ENCODE results near the gene HTRA1.
A peak's percentile ranks its signal among the peaks of the same experiment; 100 is the strongest.

Gene HTRA1

DNA sequence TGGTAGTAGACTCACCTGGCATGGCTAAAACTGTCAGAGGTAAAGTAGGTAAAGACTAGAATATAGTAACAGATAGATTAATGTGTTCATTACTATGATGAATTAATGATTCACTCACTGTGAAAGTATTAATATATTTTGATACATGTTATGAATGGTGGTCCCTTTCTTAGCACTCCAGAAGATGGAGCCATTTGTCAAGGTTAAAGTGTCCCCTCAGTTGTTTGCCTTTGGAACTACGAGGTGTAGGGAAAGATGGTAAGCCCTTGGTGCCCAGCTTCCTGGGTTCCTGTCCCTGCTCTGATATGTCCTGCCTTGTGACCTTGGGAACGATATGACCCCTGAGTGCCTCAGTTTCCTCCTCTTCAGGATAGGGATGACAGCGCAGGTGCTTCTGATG lies 49.4 kb downstream of the HTRA1 start:
- no peak overlapping the region for H3K4me3 Mint-ChIP-seq
- H3K36me3 Mint-ChIP-seq (ENCODE audit: low read depth) = no peaks in the 10 kb centered on the region
- no peaks in the 10 kb centered on the region for H3K9me3 Mint-ChIP-seq
- peak overlapping the region; percentile 90 for H3K27ac Mint-ChIP-seq
- TF ChIP-seq, protein P1, sequence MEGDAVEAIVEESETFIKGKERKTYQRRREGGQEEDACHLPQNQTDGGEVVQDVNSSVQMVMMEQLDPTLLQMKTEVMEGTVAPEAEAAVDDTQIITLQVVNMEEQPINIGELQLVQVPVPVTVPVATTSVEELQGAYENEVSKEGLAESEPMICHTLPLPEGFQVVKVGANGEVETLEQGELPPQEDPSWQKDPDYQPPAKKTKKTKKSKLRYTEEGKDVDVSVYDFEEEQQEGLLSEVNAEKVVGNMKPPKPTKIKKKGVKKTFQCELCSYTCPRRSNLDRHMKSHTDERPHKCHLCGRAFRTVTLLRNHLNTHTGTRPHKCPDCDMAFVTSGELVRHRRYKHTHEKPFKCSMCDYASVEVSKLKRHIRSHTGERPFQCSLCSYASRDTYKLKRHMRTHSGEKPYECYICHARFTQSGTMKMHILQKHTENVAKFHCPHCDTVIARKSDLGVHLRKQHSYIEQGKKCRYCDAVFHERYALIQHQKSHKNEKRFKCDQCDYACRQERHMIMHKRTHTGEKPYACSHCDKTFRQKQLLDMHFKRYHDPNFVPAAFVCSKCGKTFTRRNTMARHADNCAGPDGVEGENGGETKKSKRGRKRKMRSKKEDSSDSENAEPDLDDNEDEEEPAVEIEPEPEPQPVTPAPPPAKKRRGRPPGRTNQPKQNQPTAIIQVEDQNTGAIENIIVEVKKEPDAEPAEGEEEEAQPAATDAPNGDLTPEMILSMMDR (IDR thresholded peaks at IDR 0.05) = no peak
- DNase-seq = no peak
- peaks cover 60% of the 10 kb centered on the region for H3K4me1 Mint-ChIP-seq
- H3K27me3 Mint-ChIP-seq (ENCODE audit: low read depth, poor library complexity) = no peaks in the 10 kb centered on the region

- Mint-ChIP-seq H3K9me3 (no peaks in the 10 kb centered on the region), H3K27ac (no peak overlapping the region), H3K4me1 (peaks cover 49% of the 10 kb centered on the region), H3K36me3 (ENCODE audit: low read depth) (no peaks in the 10 kb centered on the region), H3K27me3 (ENCODE audit: low read depth, poor library complexity) (peaks cover 3% of the 10 kb centered on the region), H3K4me3 (no peak overlapping the region)
- DNase-seq = no peak
- TF ChIP-seq, protein P1 (IDR thresholded peaks at IDR 0.05) = no peak
Observed at GRCh38 chr10:122513053-122513452, 51.7 kb downstream of the HTRA1 start.

DNA sequence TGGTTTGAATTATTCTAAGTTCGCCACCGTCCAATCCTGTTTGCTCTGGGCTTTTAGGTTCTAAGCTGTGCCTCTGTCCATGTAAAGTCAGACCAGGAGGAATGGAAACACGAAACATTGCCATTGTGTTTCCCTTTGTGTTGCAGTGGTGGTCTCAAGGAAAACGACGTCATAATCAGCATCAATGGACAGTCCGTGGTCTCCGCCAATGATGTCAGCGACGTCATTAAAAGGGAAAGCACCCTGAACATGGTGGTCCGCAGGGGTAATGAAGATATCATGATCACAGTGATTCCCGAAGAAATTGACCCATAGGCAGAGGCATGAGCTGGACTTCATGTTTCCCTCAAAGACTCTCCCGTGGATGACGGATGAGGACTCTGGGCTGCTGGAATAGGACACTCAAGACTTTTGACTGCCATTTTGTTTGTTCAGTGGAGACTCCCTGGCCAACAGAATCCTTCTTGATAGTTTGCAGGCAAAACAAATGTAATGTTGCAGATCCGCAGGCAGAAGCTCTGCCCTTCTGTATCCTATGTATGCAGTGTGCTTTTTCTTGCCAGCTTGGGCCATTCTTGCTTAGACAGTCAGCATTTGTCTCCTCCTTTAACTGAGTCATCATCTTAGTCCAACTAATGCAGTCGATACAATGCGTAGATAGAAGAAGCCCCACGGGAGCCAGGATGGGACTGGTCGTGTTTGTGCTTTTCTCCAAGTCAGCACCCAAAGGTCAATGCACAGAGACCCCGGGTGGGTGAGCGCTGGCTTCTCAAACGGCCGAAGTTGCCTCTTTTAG lies 52.9 kb downstream of the HTRA1 start:
- H3K27me3 Mint-ChIP-seq (ENCODE audit: low read depth, poor library complexity) = peaks cover 3% of the 10 kb centered on the region
- H3K27ac Mint-ChIP-seq = peak overlapping the region; percentile 13
- TF ChIP-seq, protein P1 (IDR thresholded peaks at IDR 0.05) = no peak
- no peaks in the 10 kb centered on the region for H3K9me3 Mint-ChIP-seq
- H3K4me1 Mint-ChIP-seq = peaks cover 37% of the 10 kb centered on the region
- H3K4me3 Mint-ChIP-seq = no peak overlapping the region
- H3K36me3 Mint-ChIP-seq (ENCODE audit: low read depth) = no peaks in the 10 kb centered on the region
- DNase-seq = no peak

DNA sequence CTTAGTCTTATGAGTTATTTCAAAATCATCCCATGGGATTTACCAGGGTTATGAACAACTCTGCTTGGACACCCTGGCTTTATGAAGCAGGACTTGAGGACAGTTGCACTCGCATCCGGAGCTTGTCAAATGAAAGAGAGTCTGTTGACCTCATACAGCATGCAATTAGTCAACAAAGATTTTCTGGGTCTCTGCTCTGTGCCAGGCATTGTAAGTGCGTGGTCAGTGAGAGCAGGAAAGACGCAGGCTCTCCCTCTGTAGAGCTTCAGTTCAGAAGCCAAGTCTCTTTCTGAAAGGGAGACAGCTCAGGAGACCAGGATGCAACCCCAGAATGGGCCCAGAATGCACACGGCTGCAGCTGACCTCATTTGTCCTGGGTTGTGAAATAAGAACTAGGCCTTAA lies 53.7 kb downstream of the HTRA1 start:
- no peaks in the 10 kb centered on the region for H3K36me3 Mint-ChIP-seq (ENCODE audit: low read depth)
- no peaks in the 10 kb centered on the region for H3K9me3 Mint-ChIP-seq
- H3K27me3 Mint-ChIP-seq (ENCODE audit: low read depth, poor library complexity) = peaks cover 3% of the 10 kb centered on the region
- no peak overlapping the region for H3K27ac Mint-ChIP-seq
- H3K4me1 Mint-ChIP-seq = peaks cover 29% of the 10 kb centered on the region
- H3K4me3 Mint-ChIP-seq = no peak overlapping the region
- TF ChIP-seq, protein P1 (IDR thresholded peaks at IDR 0.05) = no peak
- no peak for DNase-seq

DNA sequence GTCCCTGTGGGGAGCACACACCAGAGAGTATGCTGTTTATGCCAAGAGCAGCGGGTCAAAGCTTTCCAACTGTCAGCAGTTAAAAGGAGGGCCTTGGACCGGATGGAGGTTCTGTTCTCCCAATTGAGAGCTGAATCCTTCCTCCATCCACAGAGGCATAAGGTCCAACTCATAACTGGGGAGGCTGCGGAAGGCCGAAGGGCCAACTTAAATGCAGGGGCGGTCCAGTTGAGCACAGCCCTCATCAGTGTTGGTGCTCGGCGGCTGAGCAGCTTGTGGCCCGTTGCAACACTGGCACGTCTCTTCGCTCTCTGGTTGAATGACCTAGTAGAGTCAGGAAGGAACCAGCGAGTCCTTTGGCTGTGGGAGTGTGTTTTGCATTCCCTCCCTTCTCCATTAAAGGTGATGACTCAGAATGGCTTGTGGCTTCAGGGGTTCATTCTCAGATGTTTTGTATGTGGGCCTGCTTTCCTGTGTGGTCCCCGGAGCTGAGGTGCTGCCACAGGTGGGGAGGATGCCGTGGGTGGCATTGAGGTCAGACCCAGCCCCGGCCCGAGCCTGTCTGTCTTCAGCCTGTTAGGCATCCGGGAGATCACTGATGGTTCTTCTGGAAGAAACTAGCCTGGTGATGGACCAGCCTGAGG lies 54.4 kb downstream of the HTRA1 start:
- Mint-ChIP-seq H3K4me3 (no peak overlapping the region), H3K9me3 (no peaks in the 10 kb centered on the region), H3K27ac (peak overlapping the region; percentile 54), H3K36me3 (ENCODE audit: low read depth) (no peaks in the 10 kb centered on the region), H3K4me1 (peaks cover 23% of the 10 kb centered on the region), H3K27me3 (ENCODE audit: low read depth, poor library complexity) (peaks cover 3% of the 10 kb centered on the region)
- TF ChIP-seq, protein P1 (IDR thresholded peaks at IDR 0.05) = no peak
- no peak for DNase-seq
